ENCODE measurements around the gene RELL2.

The RELL2 gene

GRCh38 chr5:141635646-141636045 lies 1.2 kb upstream of the RELL2 start:
- peaks cover 7 to 33% (median 32%) of the 10 kb centered on the region in 5 donors for H3K4me1 ChIP-seq (ENCODE audit: control insufficient read depth in 5 of 5, insufficient read depth in 5 of 5, low read length in 5 of 5)
- H3K27me3 ChIP-seq (ENCODE audit: control insufficient read depth in 5 of 5, insufficient read depth in 4 of 5, low read length in 5 of 5), result no peaks in the 10 kb centered on the region
- H3K4me3 ChIP-seq (ENCODE audit: low read depth in 1 of 5, low read length in 5 of 5), result peak overlapping the region; percentile 85 to 99 (median 93)
- H3K36me3 ChIP-seq (ENCODE audit: control insufficient read depth in 5 of 5, insufficient read depth in 5 of 5, low read length in 5 of 5), result peaks cover 0 to 9% (median 5%) of the 10 kb centered on the region in 5 donors
- H3K9ac ChIP-seq (ENCODE audit: low read length in 5 of 5), result peak overlapping the region; percentile 74 to 89 (median 83)
- H3K9me3 ChIP-seq (ENCODE audit: control insufficient read depth in 5 of 5, low read length in 5 of 5), result no peaks in the 10 kb centered on the region
- H3K27ac ChIP-seq (ENCODE audit: low read depth, low read length), result no peak overlapping the region

DNA sequence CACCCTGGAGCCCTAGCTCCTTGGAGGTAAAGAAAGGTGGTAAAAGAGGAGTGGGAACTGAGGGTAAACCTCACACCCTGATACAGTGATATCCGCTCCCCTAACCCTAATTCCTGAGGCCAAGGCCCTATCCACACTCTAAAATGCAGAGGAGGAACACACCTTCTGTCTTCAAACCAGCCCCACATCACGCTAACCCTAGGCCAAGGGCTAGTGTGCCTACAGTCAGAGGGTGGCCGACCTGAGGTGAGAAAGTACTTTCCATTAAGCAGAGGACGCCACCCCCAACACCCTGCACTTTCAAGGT lies 738 bp upstream of the RELL2 start:
- H3K27ac ChIP-seq (ENCODE audit: low read depth, low read length), result peak overlapping the region; percentile 54
- peak overlapping the region; percentile 85 to 99 (median 93) for H3K4me3 ChIP-seq (ENCODE audit: low read depth in 1 of 5, low read length in 5 of 5)
- H3K27me3 ChIP-seq (ENCODE audit: control insufficient read depth in 5 of 5, insufficient read depth in 4 of 5, low read length in 5 of 5), result no peaks in the 10 kb centered on the region
- H3K9me3 ChIP-seq (ENCODE audit: control insufficient read depth in 5 of 5, low read length in 5 of 5), result no peaks in the 10 kb centered on the region
- peaks cover 7 to 33% (median 32%) of the 10 kb centered on the region in 5 donors for H3K4me1 ChIP-seq (ENCODE audit: control insufficient read depth in 5 of 5, insufficient read depth in 5 of 5, low read length in 5 of 5)
- peak overlapping the region; percentile 74 to 89 (median 83) for H3K9ac ChIP-seq (ENCODE audit: low read length in 5 of 5)
- H3K36me3 ChIP-seq (ENCODE audit: control insufficient read depth in 5 of 5, insufficient read depth in 5 of 5, low read length in 5 of 5), result peaks cover 0 to 10% (median 5%) of the 10 kb centered on the region in 5 donors

- Histone ChIP-seq H3K4me1 (ENCODE audit: control insufficient read depth in 5 of 5, insufficient read depth in 5 of 5, low read length in 5 of 5) (peaks cover 7 to 33% (median 32%) of the 10 kb centered on the region in 5 donors), H3K9ac (ENCODE audit: low read length in 5 of 5) (peak overlapping the region in 3 of 5 donors; percentile 52 to 73 (median 59)), H3K9me3 (ENCODE audit: control insufficient read depth in 5 of 5, low read length in 5 of 5) (no peaks in the 10 kb centered on the region), H3K36me3 (ENCODE audit: control insufficient read depth in 5 of 5, insufficient read depth in 5 of 5, low read length in 5 of 5) (peaks cover 0 to 15% (median 8%) of the 10 kb centered on the region in 5 donors), H3K4me3 (ENCODE audit: low read depth in 1 of 5, low read length in 5 of 5) (peak overlapping the region in 4 of 5 donors; percentile 85 to 99 (median 92)), H3K27ac (ENCODE audit: low read depth, low read length) (no peak overlapping the region), H3K27me3 (ENCODE audit: control insufficient read depth in 5 of 5, insufficient read depth in 4 of 5, low read length in 5 of 5) (no peaks in the 10 kb centered on the region)
Measured at GRCh38 chr5:141637123-141637766, 448 bp downstream of the RELL2 start.

DNA sequence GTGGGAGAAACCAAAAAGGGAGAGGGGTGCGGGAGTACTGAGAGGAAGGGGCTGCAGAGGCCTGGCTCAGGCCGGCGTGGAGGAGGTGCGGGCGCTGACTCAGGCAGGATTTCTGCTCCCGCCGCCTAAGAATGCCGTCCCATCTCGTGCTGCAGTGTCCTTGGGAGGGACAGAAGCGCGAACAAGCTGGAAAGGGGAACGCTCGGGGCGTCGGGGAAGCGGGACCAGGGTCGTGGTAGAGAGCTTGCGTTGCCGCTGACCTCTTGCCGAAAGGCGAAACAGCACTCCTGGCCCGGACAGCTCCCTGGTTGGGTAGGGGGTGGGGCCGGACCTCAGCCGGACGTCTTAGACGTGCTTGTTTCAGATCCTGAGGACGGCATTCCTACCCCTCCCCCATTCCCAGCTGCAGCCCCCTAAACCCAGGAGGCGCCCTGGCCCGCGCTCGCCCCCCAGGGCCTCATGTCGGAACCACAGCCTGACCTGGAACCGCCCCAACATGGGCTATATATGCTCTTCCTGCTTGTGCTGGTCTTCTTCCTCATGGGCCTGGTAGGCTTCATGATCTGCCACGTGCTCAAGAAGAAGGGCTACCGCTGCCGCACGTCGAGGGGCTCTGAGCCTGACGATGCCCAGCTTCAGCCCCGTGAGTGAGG lies 1.1 kb downstream of the RELL2 start:
- H3K4me3 ChIP-seq (ENCODE audit: low read depth in 1 of 5, low read length in 5 of 5), result peak overlapping the region; percentile 49 to 99 (median 89)
- H3K27me3 ChIP-seq (ENCODE audit: control insufficient read depth in 5 of 5, insufficient read depth in 4 of 5, low read length in 5 of 5), result no peaks in the 10 kb centered on the region
- H3K36me3 ChIP-seq (ENCODE audit: control insufficient read depth in 5 of 5, insufficient read depth in 5 of 5, low read length in 5 of 5), result peaks cover 0 to 13% (median 3%) of the 10 kb centered on the region in 5 donors
- H3K9ac ChIP-seq (ENCODE audit: low read length in 5 of 5), result peak overlapping the region in 1 of 5 donors; percentile 59
- no peak overlapping the region for H3K27ac ChIP-seq (ENCODE audit: low read depth, low read length)
- H3K4me1 ChIP-seq (ENCODE audit: control insufficient read depth in 5 of 5, insufficient read depth in 5 of 5, low read length in 5 of 5), result peaks cover 7 to 33% (median 32%) of the 10 kb centered on the region in 5 donors
- H3K9me3 ChIP-seq (ENCODE audit: control insufficient read depth in 5 of 5, low read length in 5 of 5), result no peaks in the 10 kb centered on the region

- H3K9ac ChIP-seq (ENCODE audit: low read length in 5 of 5), result no peak overlapping the region
- H3K9me3 ChIP-seq (ENCODE audit: control insufficient read depth in 5 of 5, low read length in 5 of 5), result no peaks in the 10 kb centered on the region
- no peak overlapping the region for H3K4me3 ChIP-seq (ENCODE audit: low read depth in 1 of 5, low read length in 5 of 5)
Measured at GRCh38 chr5:141638771-141639170, 2.0 kb downstream of the RELL2 start.

GRCh38 chr5:141639357-141640050 lies 2.7 kb downstream of the RELL2 start:
- Histone ChIP-seq H3K27me3 (ENCODE audit: control insufficient read depth in 5 of 5, insufficient read depth in 4 of 5, low read length in 5 of 5) (no peaks in the 10 kb centered on the region), H3K27ac (ENCODE audit: low read depth, low read length) (no peak overlapping the region), H3K9ac (ENCODE audit: low read length in 5 of 5) (no peak overlapping the region), H3K36me3 (ENCODE audit: control insufficient read depth in 5 of 5, insufficient read depth in 5 of 5, low read length in 5 of 5) (peaks cover 0 to 20% (median 6%) of the 10 kb centered on the region in 5 donors), H3K9me3 (ENCODE audit: control insufficient read depth in 5 of 5, low read length in 5 of 5) (no peaks in the 10 kb centered on the region), H3K4me3 (ENCODE audit: low read depth in 1 of 5, low read length in 5 of 5) (no peak overlapping the region), H3K4me1 (ENCODE audit: control insufficient read depth in 5 of 5, insufficient read depth in 5 of 5, low read length in 5 of 5) (peaks cover 7 to 33% (median 32%) of the 10 kb centered on the region in 5 donors)

More at GRCh38 chr5:141638771-141639170, 2.0 kb downstream of the RELL2 start:
- Histone ChIP-seq H3K27ac (ENCODE audit: low read depth, low read length) (no peak overlapping the region), H3K4me1 (ENCODE audit: control insufficient read depth in 5 of 5, insufficient read depth in 5 of 5, low read length in 5 of 5) (peaks cover 7 to 33% (median 32%) of the 10 kb centered on the region in 5 donors), H3K27me3 (ENCODE audit: control insufficient read depth in 5 of 5, insufficient read depth in 4 of 5, low read length in 5 of 5) (no peaks in the 10 kb centered on the region), H3K36me3 (ENCODE audit: control insufficient read depth in 5 of 5, insufficient read depth in 5 of 5, low read length in 5 of 5) (peaks cover 0 to 15% (median 3%) of the 10 kb centered on the region in 5 donors)

GRCh38 chr5:141640051-141640415 lies 3.2 kb downstream of the RELL2 start:
- Histone ChIP-seq H3K27ac (ENCODE audit: low read depth, low read length) (no peak overlapping the region), H3K36me3 (ENCODE audit: control insufficient read depth in 5 of 5, insufficient read depth in 5 of 5, low read length in 5 of 5) (peaks cover 0 to 23% (median 11%) of the 10 kb centered on the region in 5 donors)

DNA sequence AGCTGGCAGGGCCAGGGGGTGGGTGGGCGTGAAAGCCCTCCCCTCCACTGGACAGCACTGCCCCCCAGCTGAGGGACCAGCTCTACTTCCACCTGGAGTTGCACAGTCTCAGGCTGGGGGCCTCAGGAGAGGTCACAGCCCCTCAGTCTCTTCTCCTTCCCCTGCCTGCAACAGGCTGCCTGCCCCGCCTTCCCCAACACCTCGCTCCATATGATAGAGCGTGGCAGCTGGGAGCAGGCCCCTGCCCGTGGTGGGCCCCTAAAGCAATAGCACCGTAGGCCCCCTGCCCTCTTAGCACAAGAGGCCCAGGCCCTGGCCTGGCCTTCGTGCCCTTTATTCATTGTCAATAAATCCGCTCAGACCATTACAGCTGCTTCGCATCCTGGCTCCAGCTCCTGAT lies 3.9 kb downstream of the RELL2 start:
- Histone ChIP-seq H3K9ac (ENCODE audit: low read length in 5 of 5) (no peak overlapping the region), H3K36me3 (ENCODE audit: control insufficient read depth in 5 of 5, insufficient read depth in 5 of 5, low read length in 5 of 5) (peaks cover 0 to 26% (median 14%) of the 10 kb centered on the region in 5 donors)

More at GRCh38 chr5:141640051-141640415, 3.2 kb downstream of the RELL2 start:
- Histone ChIP-seq H3K9ac (ENCODE audit: low read length in 5 of 5) (no peak overlapping the region), H3K4me1 (ENCODE audit: control insufficient read depth in 5 of 5, insufficient read depth in 5 of 5, low read length in 5 of 5) (peaks cover 7 to 31% (median 27%) of the 10 kb centered on the region in 5 donors), H3K9me3 (ENCODE audit: control insufficient read depth in 5 of 5, low read length in 5 of 5) (no peaks in the 10 kb centered on the region), H3K27me3 (ENCODE audit: control insufficient read depth in 5 of 5, insufficient read depth in 4 of 5, low read length in 5 of 5) (no peaks in the 10 kb centered on the region), H3K4me3 (ENCODE audit: low read depth in 1 of 5, low read length in 5 of 5) (no peak overlapping the region)

GRCh38 chr5:141641634-141642267 lies 5.0 kb downstream of the RELL2 start:
- peaks cover 0 to 35% (median 18%) of the 10 kb centered on the region in 5 donors for H3K36me3 ChIP-seq (ENCODE audit: control insufficient read depth in 5 of 5, insufficient read depth in 5 of 5, low read length in 5 of 5)

More for the DNA sequence above, 3.9 kb downstream of the RELL2 start:
- no peaks in the 10 kb centered on the region for H3K9me3 ChIP-seq (ENCODE audit: control insufficient read depth in 5 of 5, low read length in 5 of 5)
- peaks cover 6 to 24% (median 21%) of the 10 kb centered on the region in 5 donors for H3K4me1 ChIP-seq (ENCODE audit: control insufficient read depth in 5 of 5, insufficient read depth in 5 of 5, low read length in 5 of 5)
- H3K27me3 ChIP-seq (ENCODE audit: control insufficient read depth in 5 of 5, insufficient read depth in 4 of 5, low read length in 5 of 5), result no peaks in the 10 kb centered on the region
- no peak overlapping the region for H3K4me3 ChIP-seq (ENCODE audit: low read depth in 1 of 5, low read length in 5 of 5)
- no peak overlapping the region for H3K27ac ChIP-seq (ENCODE audit: low read depth, low read length)

More at GRCh38 chr5:141641634-141642267, 5.0 kb downstream of the RELL2 start:
- H3K9me3 ChIP-seq (ENCODE audit: control insufficient read depth in 5 of 5, low read length in 5 of 5), result no peaks in the 10 kb centered on the region
- no peak overlapping the region for H3K4me3 ChIP-seq (ENCODE audit: low read depth in 1 of 5, low read length in 5 of 5)
- no peak overlapping the region for H3K9ac ChIP-seq (ENCODE audit: low read length in 5 of 5)
- H3K4me1 ChIP-seq (ENCODE audit: control insufficient read depth in 5 of 5, insufficient read depth in 5 of 5, low read length in 5 of 5), result peaks cover 0 to 17% (median 14%) of the 10 kb centered on the region in 5 donors
- H3K27ac ChIP-seq (ENCODE audit: low read depth, low read length), result no peak overlapping the region
- no peaks in the 10 kb centered on the region for H3K27me3 ChIP-seq (ENCODE audit: control insufficient read depth in 5 of 5, insufficient read depth in 4 of 5, low read length in 5 of 5)
